ENCODE data around the gene KIF20B. TPM values are rescaled to one million over a fixed set of nuclear protein-coding genes. Genes with fewer than 3 reads are reported as not detected.
"Not testable (repeated sequence)": the region's sequence is repeated elsewhere in the genome, so short reads cannot be mapped to it uniquely, and the experiment has no call there.

Gene KIF20B
- total RNA-seq, 3 donors from 2014 or later = 28.0 to 28.8 (median 28.4) TPM

GRCh38 chr10:89702121-89702480 lies 711 bp downstream of the KIF20B start:
- ATAC-seq = no peak
- peak; percentile 5 for DNase-seq
- Mint-ChIP-seq H3K4me1 (ENCODE audit: low read depth) (peaks cover 47% of the 10 kb centered on the region), H3K36me3 (ENCODE audit: insufficient read depth) (peaks cover 2% of the 10 kb centered on the region), H3K4me3 (peak overlapping the region; percentile 93), H3K9me3 (no peaks in the 10 kb centered on the region), H3K27me3 (ENCODE audit: low read depth) (no peaks in the 10 kb centered on the region)

- DNase-seq (no peak), ATAC-seq (no peak)
- Mint-ChIP-seq H3K4me3 (no peak overlapping the region), H3K9me3 (no peaks in the 10 kb centered on the region), H3K27me3 (ENCODE audit: low read depth) (no peaks in the 10 kb centered on the region), H3K4me1 (ENCODE audit: low read depth) (peaks cover 40% of the 10 kb centered on the region), H3K36me3 (ENCODE audit: insufficient read depth) (peaks cover 2% of the 10 kb centered on the region)
Observed at GRCh38 chr10:89705466-89705865, 4.1 kb downstream of the KIF20B start.

- no peaks in the 10 kb centered on the region for H3K27me3 Mint-ChIP-seq (ENCODE audit: low read depth)
- no peak overlapping the region for H3K4me3 Mint-ChIP-seq
- H3K9me3 Mint-ChIP-seq = no peaks in the 10 kb centered on the region
- H3K4me1 Mint-ChIP-seq (ENCODE audit: low read depth) = peaks cover 36% of the 10 kb centered on the region
- DNase-seq = no peak
- no peak for ATAC-seq
- H3K36me3 Mint-ChIP-seq (ENCODE audit: insufficient read depth) = peaks cover 4% of the 10 kb centered on the region
Observed at GRCh38 chr10:89706011-89706410, 4.6 kb downstream of the KIF20B start.

GRCh38 chr10:89707372-89707771 lies 6.0 kb downstream of the KIF20B start:
- no peak for ATAC-seq
- DNase-seq = no peak
- H3K9me3 Mint-ChIP-seq = no peaks in the 10 kb centered on the region
- H3K4me1 Mint-ChIP-seq (ENCODE audit: low read depth) = peaks cover 27% of the 10 kb centered on the region
- no peak overlapping the region for H3K4me3 Mint-ChIP-seq
- peaks cover 7% of the 10 kb centered on the region for H3K36me3 Mint-ChIP-seq (ENCODE audit: insufficient read depth)
- H3K27me3 Mint-ChIP-seq (ENCODE audit: low read depth) = no peaks in the 10 kb centered on the region

GRCh38 chr10:89710753-89711152 lies 9.4 kb downstream of the KIF20B start:
- Mint-ChIP-seq H3K36me3 (ENCODE audit: insufficient read depth) (peaks cover 12% of the 10 kb centered on the region), H3K4me1 (ENCODE audit: low read depth) (peaks cover 11% of the 10 kb centered on the region), H3K4me3 (no peak overlapping the region), H3K9me3 (no peaks in the 10 kb centered on the region), H3K27me3 (ENCODE audit: low read depth) (no peaks in the 10 kb centered on the region)
- DNase-seq (no peak), ATAC-seq (no peak)

- ATAC-seq = no peak
- Mint-ChIP-seq H3K9me3 (no peaks in the 10 kb centered on the region), H3K27me3 (ENCODE audit: low read depth) (no peaks in the 10 kb centered on the region), H3K4me3 (no peak overlapping the region), H3K4me1 (ENCODE audit: low read depth) (peaks cover 12% of the 10 kb centered on the region), H3K36me3 (ENCODE audit: insufficient read depth) (peaks cover 32% of the 10 kb centered on the region)
- no peak for DNase-seq
Observed at GRCh38 chr10:89734616-89735015, 33.2 kb downstream of the KIF20B start.

GRCh38 chr10:89738551-89739209 lies 37.3 kb downstream of the KIF20B start:
- no peaks in the 10 kb centered on the region for H3K27me3 Mint-ChIP-seq (ENCODE audit: low read depth)
- peaks cover 20% of the 10 kb centered on the region for H3K36me3 Mint-ChIP-seq (ENCODE audit: insufficient read depth)
- peaks cover 12% of the 10 kb centered on the region for H3K4me1 Mint-ChIP-seq (ENCODE audit: low read depth)
- H3K9me3 Mint-ChIP-seq = no peaks in the 10 kb centered on the region
- ATAC-seq (no peak), DNase-seq (no peak)
- H3K4me3 Mint-ChIP-seq = no peak overlapping the region

GRCh38 chr10:89741126-89741762 lies 39.9 kb downstream of the KIF20B start:
- no peak for ATAC-seq
- H3K4me3 Mint-ChIP-seq = no peak overlapping the region
- peaks cover 12% of the 10 kb centered on the region for H3K4me1 Mint-ChIP-seq (ENCODE audit: low read depth)
- H3K36me3 Mint-ChIP-seq (ENCODE audit: insufficient read depth) = peaks cover 25% of the 10 kb centered on the region
- H3K27me3 Mint-ChIP-seq (ENCODE audit: low read depth) = no peaks in the 10 kb centered on the region
- DNase-seq = no peak
- no peaks in the 10 kb centered on the region for H3K9me3 Mint-ChIP-seq

GRCh38 chr10:89744026-89744425 lies 42.6 kb downstream of the KIF20B start:
- no peaks in the 10 kb centered on the region for H3K4me1 Mint-ChIP-seq (ENCODE audit: low read depth)
- H3K27me3 Mint-ChIP-seq (ENCODE audit: low read depth) = no peaks in the 10 kb centered on the region
- ATAC-seq (no peak), DNase-seq (no peak)
- H3K4me3 Mint-ChIP-seq = no peak overlapping the region
- H3K36me3 Mint-ChIP-seq (ENCODE audit: insufficient read depth) = peaks cover 20% of the 10 kb centered on the region
- no peaks in the 10 kb centered on the region for H3K9me3 Mint-ChIP-seq

- no peaks in the 10 kb centered on the region for H3K9me3 Mint-ChIP-seq
- ATAC-seq (no peak), DNase-seq (no peak)
- no peak overlapping the region for H3K4me3 Mint-ChIP-seq
- H3K4me1 Mint-ChIP-seq (ENCODE audit: low read depth) = no peaks in the 10 kb centered on the region
- H3K27me3 Mint-ChIP-seq (ENCODE audit: low read depth) = no peaks in the 10 kb centered on the region
- peaks cover 20% of the 10 kb centered on the region for H3K36me3 Mint-ChIP-seq (ENCODE audit: insufficient read depth)
Observed at GRCh38 chr10:89745903-89746302, 44.5 kb downstream of the KIF20B start.

- no peaks in the 10 kb centered on the region for H3K9me3 Mint-ChIP-seq
Observed at GRCh38 chr10:89750441-89750840, 49.1 kb downstream of the KIF20B start.

GRCh38 chr10:89755374-89755773 lies 54.0 kb downstream of the KIF20B start:
- Mint-ChIP-seq H3K36me3 (ENCODE audit: insufficient read depth) (peaks cover 27% of the 10 kb centered on the region), H3K27me3 (ENCODE audit: low read depth) (no peaks in the 10 kb centered on the region), H3K9me3 (no peaks in the 10 kb centered on the region), H3K4me3 (no peak overlapping the region), H3K4me1 (ENCODE audit: low read depth) (no peaks in the 10 kb centered on the region)
- ATAC-seq (no peak), DNase-seq (no peak)

More at GRCh38 chr10:89750441-89750840, 49.1 kb downstream of the KIF20B start:
- Mint-ChIP-seq H3K4me3 (no peak overlapping the region), H3K36me3 (ENCODE audit: insufficient read depth) (peaks cover 17% of the 10 kb centered on the region), H3K4me1 (ENCODE audit: low read depth) (no peaks in the 10 kb centered on the region), H3K27me3 (ENCODE audit: low read depth) (no peaks in the 10 kb centered on the region)
- DNase-seq (no peak), ATAC-seq (no peak)

GRCh38 chr10:89759531-89759930 lies 58.1 kb downstream of the KIF20B start:
- Mint-ChIP-seq H3K4me3 (no peak overlapping the region), H3K27me3 (ENCODE audit: low read depth) (no peaks in the 10 kb centered on the region), H3K4me1 (ENCODE audit: low read depth) (no peaks in the 10 kb centered on the region), H3K9me3 (no peaks in the 10 kb centered on the region), H3K36me3 (ENCODE audit: insufficient read depth) (peaks cover 44% of the 10 kb centered on the region)
- no peak for DNase-seq
- ATAC-seq = no peak

- H3K36me3 Mint-ChIP-seq (ENCODE audit: insufficient read depth) = peaks cover 49% of the 10 kb centered on the region
- not testable (repeated sequence) for H3K9me3 Mint-ChIP-seq; H3K27me3 Mint-ChIP-seq (ENCODE audit: low read depth); H3K4me3 Mint-ChIP-seq; ATAC-seq; H3K4me1 Mint-ChIP-seq (ENCODE audit: low read depth); DNase-seq
Observed at GRCh38 chr10:89763671-89764070, 62.3 kb downstream of the KIF20B start.

GRCh38 chr10:89771684-89772083 lies 70.3 kb downstream of the KIF20B start:
- no peaks in the 10 kb centered on the region for H3K9me3 Mint-ChIP-seq
- no peak overlapping the region for H3K4me3 Mint-ChIP-seq
- no peaks in the 10 kb centered on the region for H3K4me1 Mint-ChIP-seq (ENCODE audit: low read depth)
- H3K27me3 Mint-ChIP-seq (ENCODE audit: low read depth) = no peaks in the 10 kb centered on the region
- peaks cover 33% of the 10 kb centered on the region for H3K36me3 Mint-ChIP-seq (ENCODE audit: insufficient read depth)
- ATAC-seq (no peak), DNase-seq (no peak)
